IPS-NIHi11 (cell line): ENCODE measurements around the gene QKI.

Experiments used
- DNase-seq: peaks from one replicate; pipeline ENCODE4 v3.0.0; 2012; ENCODE audit warnings: mixed read lengths, low spot score

The QKI gene

GRCh38 chr6:163486821-163487220 is 72.3 kb downstream of the QKI start:
- DNase-seq, result no peak

- no peak for DNase-seq
These were observed 73.1 kb downstream of the QKI start for GRCh38 chr6:163487606-163488005.

GRCh38 chr6:163489584-163489983 is 75.1 kb downstream of the QKI start:
- no peak for DNase-seq

GRCh38 chr6:163490826-163491577 is 76.5 kb downstream of the QKI start:
- DNase-seq, result no peak

GRCh38 chr6:163491737-163492300 is 77.3 kb downstream of the QKI start:
- DNase-seq, result no peak

- no peak for DNase-seq
These were observed 79.8 kb downstream of the QKI start for GRCh38 chr6:163494279-163494727.

GRCh38 chr6:163496205-163496604 is 81.7 kb downstream of the QKI start:
- DNase-seq, result no peak

GRCh38 chr6:163500105-163500504 is 85.6 kb downstream of the QKI start:
- no peak for DNase-seq

GRCh38 chr6:163501026-163501425 is 86.5 kb downstream of the QKI start:
- no peak for DNase-seq

- no peak for DNase-seq
These were observed 86.9 kb downstream of the QKI start for GRCh38 chr6:163501439-163501838.

- no peak for DNase-seq
These were observed 90.6 kb downstream of the QKI start for GRCh38 chr6:163504984-163505640.

- no peak for DNase-seq
These were observed 93.4 kb downstream of the QKI start for GRCh38 chr6:163507965-163508364.

GRCh38 chr6:163513003-163513402 is 98.5 kb downstream of the QKI start:
- no peak for DNase-seq

GRCh38 chr6:163513570-163514166 is 99.2 kb downstream of the QKI start:
- DNase-seq, result no peak

- no peak for DNase-seq
These were observed 102.4 kb downstream of the QKI start for GRCh38 chr6:163516908-163517307.

- DNase-seq, result no peak
These were observed 106.4 kb downstream of the QKI start for GRCh38 chr6:163520956-163521355.

- DNase-seq, result no peak
These were observed 107.5 kb downstream of the QKI start for GRCh38 chr6:163522033-163522432.

- DNase-seq, result no peak
These were observed 111.4 kb downstream of the QKI start for GRCh38 chr6:163525926-163526325.

- no peak for DNase-seq
These were observed 111.8 kb downstream of the QKI start for GRCh38 chr6:163526346-163526745.

- no peak for DNase-seq
These were observed 112.8 kb downstream of the QKI start for GRCh38 chr6:163527291-163527690.

GRCh38 chr6:163529605-163530004 is 115.1 kb downstream of the QKI start:
- DNase-seq, result no peak

GRCh38 chr6:163530406-163530805 is 115.9 kb downstream of the QKI start:
- no peak for DNase-seq

GRCh38 chr6:163531122-163531521 is 116.6 kb downstream of the QKI start:
- no peak for DNase-seq
